GM18858 (cell line): ENCODE results near the gene TGM1.
"Not testable (repeated sequence)": the region's sequence is repeated elsewhere in the genome, so short reads cannot be mapped to it uniquely, and the experiment has no call there.

Experiments used
- ATAC-seq: cut with Tn5 transposase; IDR thresholded peaks from one replicate; pipeline ENCODE4 v1.9.1; 2021; ENCODE audit not compliant: unreplicated experiment

The TGM1 gene

DNA sequence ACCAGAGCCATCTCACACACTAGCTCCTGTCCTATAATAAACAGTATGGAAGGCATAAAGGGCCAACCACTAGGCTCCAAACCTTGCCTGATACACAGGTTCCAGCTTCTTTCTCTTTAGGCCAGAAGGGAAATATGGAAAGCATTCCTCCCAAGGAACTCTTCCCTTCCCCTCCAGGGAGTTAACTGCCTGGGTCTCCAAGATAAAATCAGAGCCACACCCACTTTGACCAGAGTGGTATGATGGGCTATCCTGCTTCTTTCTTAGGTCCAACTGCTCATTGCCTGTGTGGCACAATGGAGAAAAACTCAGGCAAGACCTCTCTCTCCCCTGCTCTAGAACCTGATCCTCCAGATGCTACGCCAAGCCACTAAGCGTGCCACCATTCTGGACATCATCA lies 55.4 kb downstream of the TGM1 start:
- no peak for ATAC-seq

DNA sequence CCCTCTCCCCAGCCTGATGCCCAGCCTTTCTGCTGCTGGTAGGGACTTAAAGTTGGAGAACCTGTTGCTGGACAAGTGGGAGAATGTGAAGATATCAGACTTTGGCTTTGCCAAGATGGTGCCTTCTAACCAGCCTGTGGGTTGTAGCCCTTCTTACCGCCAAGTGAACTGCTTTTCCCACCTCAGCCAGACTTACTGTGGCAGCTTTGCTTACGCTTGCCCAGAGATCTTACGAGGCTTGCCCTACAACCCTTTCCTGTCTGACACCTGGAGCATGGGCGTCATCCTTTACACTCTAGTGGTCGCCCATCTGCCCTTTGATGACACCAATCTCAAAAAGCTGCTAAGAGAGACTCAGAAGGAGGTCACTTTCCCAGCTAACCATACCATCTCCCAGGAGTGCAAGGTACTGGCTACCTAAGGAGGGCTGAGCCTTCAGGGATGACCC lies 55.8 kb downstream of the TGM1 start:
- no peak for ATAC-seq

DNA sequence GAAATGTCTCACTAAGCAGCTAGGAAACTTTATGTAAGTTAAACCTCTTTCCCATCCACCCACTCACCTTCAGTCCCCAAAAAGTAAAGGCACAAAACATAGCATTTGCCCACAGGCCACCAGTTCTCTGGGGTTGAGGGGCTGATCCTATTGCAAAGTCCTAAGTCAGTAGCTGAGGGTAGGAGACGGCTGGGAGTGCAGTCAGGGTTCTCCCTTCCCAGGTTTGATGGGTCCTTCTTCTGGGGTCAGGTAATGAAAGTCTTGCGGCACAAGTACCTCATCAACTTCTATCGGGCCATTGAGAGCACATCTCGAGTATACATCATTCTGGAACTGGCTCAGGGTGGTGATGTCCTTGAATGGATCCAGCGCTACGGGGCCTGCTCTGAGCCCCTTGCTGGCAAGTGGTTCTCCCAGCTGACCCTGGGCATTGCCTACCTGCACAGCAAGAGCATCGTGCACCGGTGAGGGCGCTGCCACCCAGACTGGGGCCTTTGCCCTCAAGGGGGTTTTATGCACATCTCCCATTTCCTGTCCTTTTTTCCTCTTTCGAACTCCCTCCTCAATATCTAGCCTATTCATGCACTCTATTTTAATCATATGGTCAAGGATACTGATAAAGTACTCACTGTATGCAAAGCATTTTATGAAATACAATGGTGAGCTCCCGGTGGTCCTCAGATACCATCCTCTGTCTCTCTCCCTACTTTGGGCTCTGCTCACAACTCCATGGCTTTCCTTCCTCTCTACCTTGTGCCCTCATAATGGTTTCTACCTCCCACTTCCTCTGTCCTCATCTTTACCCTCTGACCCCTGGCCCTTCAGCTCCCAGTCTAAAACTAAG lies 56.5 kb downstream of the TGM1 start:
- ATAC-seq = no peak

DNA sequence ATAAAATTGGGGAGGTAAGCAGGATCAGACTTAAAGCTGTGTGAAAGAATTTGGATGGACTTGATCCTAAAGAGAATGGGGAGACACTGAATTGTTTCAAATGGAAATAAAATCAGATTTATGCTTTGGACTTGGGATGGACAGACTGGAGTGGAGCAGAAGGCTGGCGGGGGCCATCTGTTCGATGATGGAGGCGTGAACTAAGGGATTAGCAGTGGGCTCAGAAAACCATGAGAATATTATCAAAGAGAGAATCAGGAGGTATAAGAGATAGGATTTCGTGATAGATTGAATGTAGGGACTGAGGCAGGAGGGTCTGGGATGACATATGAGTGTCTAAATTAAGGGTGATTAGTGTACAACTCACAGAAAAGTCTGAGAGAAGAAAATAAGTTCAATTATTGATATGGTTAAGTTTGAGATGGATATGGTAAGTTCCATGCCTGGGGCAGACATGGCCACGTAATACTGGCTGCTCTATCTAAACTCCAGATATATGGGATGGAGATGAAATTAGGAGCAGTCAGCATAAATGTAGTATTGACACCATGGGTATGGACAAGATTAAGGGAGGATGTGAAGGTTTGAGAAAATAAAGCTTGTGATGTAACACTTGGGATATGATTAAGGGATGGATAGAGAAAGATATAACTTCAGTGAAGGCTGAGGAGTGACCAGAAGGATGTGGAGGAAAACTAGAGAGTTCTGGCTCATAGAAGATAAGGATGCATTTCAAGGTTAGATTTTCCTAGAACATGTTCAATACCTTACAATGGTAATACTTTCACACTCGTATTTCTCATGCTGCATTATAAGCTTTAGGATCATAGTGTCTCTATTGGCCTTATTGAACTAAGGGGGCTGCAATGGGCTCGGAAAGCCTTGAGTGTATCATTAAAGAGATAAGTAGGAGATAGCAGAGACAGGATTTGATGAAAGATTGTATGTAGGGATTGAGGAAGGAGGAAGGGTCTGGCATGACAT lies 58.5 kb downstream of the TGM1 start:
- ATAC-seq = no peak

DNA sequence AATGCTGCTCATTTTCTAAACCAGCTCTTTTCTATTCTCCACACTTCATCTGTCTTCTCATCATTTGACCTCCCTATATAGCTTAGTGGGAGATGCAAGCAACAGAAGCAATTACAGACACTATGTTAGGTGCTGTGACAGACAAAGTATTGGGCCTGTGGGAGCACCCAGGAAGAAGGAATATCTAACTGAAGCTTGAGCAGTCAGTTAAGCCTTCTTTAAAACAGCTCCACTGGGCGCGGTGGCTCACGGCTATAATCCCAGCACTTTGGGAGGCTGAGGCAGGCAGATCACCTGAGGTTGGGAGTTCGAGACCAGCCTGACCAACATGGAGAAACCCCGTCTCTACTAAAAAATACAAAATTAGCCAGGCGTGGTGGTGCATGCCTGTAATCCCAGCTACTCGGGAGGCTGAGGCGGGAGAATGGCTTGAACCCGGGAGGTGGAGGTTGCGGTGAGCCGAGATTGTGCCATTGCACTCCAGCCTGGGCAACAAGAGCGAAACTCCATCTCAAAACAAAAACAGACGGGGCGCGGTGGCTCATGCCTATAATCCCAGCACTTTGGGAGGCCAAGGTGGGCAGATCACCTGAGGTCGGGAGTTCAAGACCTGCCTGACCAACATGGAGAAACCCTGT lies 59.6 kb downstream of the TGM1 start:
- not testable (repeated sequence) for ATAC-seq

DNA sequence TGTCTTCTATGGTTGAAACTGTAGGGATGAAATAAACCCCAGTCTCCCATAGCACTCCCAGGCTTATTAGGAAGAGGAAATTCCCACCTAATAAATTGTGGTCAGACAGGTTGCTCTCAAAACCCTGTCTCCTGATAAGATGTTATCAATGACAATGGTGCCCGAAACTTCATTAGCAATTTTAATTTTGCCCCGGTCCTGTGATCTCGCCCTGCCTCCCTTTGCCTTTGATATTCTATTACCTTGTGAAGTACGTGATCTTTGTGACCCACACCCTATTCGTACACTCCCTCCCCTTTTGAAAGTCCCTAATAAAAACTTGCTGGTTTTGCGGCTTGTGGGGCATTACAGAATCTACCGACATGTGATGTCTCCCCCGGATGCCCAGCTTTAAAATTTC lies 60.4 kb downstream of the TGM1 start:
- not testable (repeated sequence) for ATAC-seq
